ENCODE measurements around the gene GJB3.

DNA sequence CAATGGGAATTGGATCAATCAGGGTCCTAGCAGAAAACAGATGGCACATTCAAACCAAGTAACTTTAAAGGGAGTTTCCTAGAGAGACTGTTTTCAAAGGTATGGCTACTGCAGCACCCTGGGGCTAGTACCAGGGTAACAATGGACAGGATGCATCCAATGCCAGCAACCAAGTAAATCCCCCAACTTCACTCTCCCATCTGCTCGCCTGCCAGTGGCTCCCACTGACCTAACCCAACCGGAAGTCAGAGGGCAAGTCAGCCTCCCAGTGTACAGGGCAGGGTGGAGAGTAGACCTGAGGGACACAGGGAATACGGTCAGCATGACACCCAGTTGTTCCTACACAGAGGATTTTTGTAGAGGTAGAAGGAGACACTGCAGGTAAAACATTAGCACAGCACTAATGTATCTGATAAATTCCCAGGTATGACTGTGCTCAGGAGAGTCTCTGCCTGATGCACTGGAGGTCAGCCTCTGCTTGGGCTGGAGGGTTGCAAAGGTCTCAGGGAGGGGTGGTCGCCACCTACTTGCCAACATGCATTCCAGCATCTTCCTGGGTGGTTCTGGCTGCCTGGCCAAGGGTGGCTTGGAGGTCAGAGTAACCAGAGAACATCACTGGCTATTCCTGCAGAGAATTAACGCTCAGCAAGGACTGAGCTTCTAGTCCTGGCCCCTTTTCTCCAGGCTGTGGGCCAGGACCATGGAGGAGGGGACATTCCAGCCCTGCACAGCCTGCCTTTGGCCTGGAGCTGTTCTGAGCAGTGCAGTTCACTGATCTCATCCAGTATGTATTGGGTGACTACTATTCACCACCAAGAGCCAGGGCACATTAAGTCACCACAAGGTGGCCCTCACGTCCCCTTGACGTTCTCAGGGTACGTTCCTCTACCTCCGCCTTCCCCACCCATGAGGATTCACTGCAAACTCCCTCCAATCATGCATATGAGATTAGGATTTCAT lies 6.7 kb downstream of the GJB3 start:
- TF ChIP-seq, protein P1, sequence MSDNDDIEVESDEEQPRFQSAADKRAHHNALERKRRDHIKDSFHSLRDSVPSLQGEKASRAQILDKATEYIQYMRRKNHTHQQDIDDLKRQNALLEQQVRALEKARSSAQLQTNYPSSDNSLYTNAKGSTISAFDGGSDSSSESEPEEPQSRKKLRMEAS (IDR thresholded peaks at IDR 0.05; ENCODE audit: low read depth, low read length) = no peak
- TF ChIP-seq, protein P2, sequence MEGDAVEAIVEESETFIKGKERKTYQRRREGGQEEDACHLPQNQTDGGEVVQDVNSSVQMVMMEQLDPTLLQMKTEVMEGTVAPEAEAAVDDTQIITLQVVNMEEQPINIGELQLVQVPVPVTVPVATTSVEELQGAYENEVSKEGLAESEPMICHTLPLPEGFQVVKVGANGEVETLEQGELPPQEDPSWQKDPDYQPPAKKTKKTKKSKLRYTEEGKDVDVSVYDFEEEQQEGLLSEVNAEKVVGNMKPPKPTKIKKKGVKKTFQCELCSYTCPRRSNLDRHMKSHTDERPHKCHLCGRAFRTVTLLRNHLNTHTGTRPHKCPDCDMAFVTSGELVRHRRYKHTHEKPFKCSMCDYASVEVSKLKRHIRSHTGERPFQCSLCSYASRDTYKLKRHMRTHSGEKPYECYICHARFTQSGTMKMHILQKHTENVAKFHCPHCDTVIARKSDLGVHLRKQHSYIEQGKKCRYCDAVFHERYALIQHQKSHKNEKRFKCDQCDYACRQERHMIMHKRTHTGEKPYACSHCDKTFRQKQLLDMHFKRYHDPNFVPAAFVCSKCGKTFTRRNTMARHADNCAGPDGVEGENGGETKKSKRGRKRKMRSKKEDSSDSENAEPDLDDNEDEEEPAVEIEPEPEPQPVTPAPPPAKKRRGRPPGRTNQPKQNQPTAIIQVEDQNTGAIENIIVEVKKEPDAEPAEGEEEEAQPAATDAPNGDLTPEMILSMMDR (IDR thresholded peaks at IDR 0.05; ENCODE audit: low read depth, low read length) = peak; percentile 56
- no peak for TF ChIP-seq MYC (IDR thresholded peaks at IDR 0.05; ENCODE audit: low read depth, low read length)
- no peak for TF ChIP-seq POLR2A (IDR thresholded peaks at IDR 0.05; ENCODE audit: extremely low read depth, insufficient read length)

All from NB4 (cell line).